Measurements from ENCODE around the gene HMOX1. TPM values are rescaled to one million over a fixed set of nuclear protein-coding genes. Genes with fewer than 3 reads are reported as not detected.

HMOX1 gene
- total RNA-seq, 1 donor from 2014 or later: 44.3 TPM

GRCh38 chr22:35431483-35432227, 50.8 kb downstream of the HMOX1 start:
- H3K27ac Mint-ChIP-seq (ENCODE audit: unreplicated experiment): peak overlapping the region; percentile 41
- no peaks in the 10 kb centered on the region for H3K9me3 Mint-ChIP-seq (ENCODE audit: unreplicated experiment)
- no peak for DNase-seq (ENCODE audit: extremely low spot score, unreplicated experiment)
- peaks cover 8% of the 10 kb centered on the region for H3K36me3 Mint-ChIP-seq (ENCODE audit: unreplicated experiment)
- H3K4me1 Mint-ChIP-seq (ENCODE audit: unreplicated experiment): peaks cover 10% of the 10 kb centered on the region
- no peaks in the 10 kb centered on the region for H3K27me3 Mint-ChIP-seq (ENCODE audit: unreplicated experiment)
- TF ChIP-seq CTCF (IDR thresholded peaks at IDR 0.05): no peak
- H3K4me3 Mint-ChIP-seq (ENCODE audit: unreplicated experiment): no peak overlapping the region

- Mint-ChIP-seq H3K27me3 (ENCODE audit: unreplicated experiment) (no peaks in the 10 kb centered on the region), H3K36me3 (ENCODE audit: unreplicated experiment) (peaks cover 8% of the 10 kb centered on the region), H3K9me3 (ENCODE audit: unreplicated experiment) (no peaks in the 10 kb centered on the region), H3K27ac (ENCODE audit: unreplicated experiment) (no peak overlapping the region), H3K4me1 (ENCODE audit: unreplicated experiment) (peaks cover 8% of the 10 kb centered on the region), H3K4me3 (ENCODE audit: unreplicated experiment) (no peak overlapping the region)
- TF ChIP-seq CTCF (IDR thresholded peaks at IDR 0.05): no peak
- no peak for DNase-seq (ENCODE audit: extremely low spot score, unreplicated experiment)
These were observed 51.5 kb downstream of the HMOX1 start for GRCh38 chr22:35432228-35432905.

GRCh38 chr22:35434061-35434710, 53.3 kb downstream of the HMOX1 start:
- H3K36me3 Mint-ChIP-seq (ENCODE audit: unreplicated experiment): peaks cover 8% of the 10 kb centered on the region
- DNase-seq (ENCODE audit: extremely low spot score, unreplicated experiment): no peak
- H3K4me3 Mint-ChIP-seq (ENCODE audit: unreplicated experiment): no peak overlapping the region
- peaks cover 8% of the 10 kb centered on the region for H3K4me1 Mint-ChIP-seq (ENCODE audit: unreplicated experiment)
- H3K27me3 Mint-ChIP-seq (ENCODE audit: unreplicated experiment): no peaks in the 10 kb centered on the region
- no peak overlapping the region for H3K27ac Mint-ChIP-seq (ENCODE audit: unreplicated experiment)
- TF ChIP-seq CTCF (IDR thresholded peaks at IDR 0.05): no peak
- H3K9me3 Mint-ChIP-seq (ENCODE audit: unreplicated experiment): no peaks in the 10 kb centered on the region

GRCh38 chr22:35435201-35435740, 54.4 kb downstream of the HMOX1 start:
- Mint-ChIP-seq H3K9me3 (ENCODE audit: unreplicated experiment) (no peaks in the 10 kb centered on the region), H3K4me3 (ENCODE audit: unreplicated experiment) (no peak overlapping the region), H3K36me3 (ENCODE audit: unreplicated experiment) (peaks cover 8% of the 10 kb centered on the region), H3K27me3 (ENCODE audit: unreplicated experiment) (no peaks in the 10 kb centered on the region), H3K27ac (ENCODE audit: unreplicated experiment) (no peak overlapping the region), H3K4me1 (ENCODE audit: unreplicated experiment) (peaks cover 8% of the 10 kb centered on the region)
- TF ChIP-seq CTCF (IDR thresholded peaks at IDR 0.05): no peak
- no peak for DNase-seq (ENCODE audit: extremely low spot score, unreplicated experiment)

- H3K36me3 Mint-ChIP-seq (ENCODE audit: unreplicated experiment): peaks cover 8% of the 10 kb centered on the region
- no peak overlapping the region for H3K27ac Mint-ChIP-seq (ENCODE audit: unreplicated experiment)
- no peak for TF ChIP-seq CTCF (IDR thresholded peaks at IDR 0.05)
- no peaks in the 10 kb centered on the region for H3K27me3 Mint-ChIP-seq (ENCODE audit: unreplicated experiment)
- no peak overlapping the region for H3K4me3 Mint-ChIP-seq (ENCODE audit: unreplicated experiment)
- peaks cover under 1% of the 10 kb centered on the region for H3K4me1 Mint-ChIP-seq (ENCODE audit: unreplicated experiment)
- DNase-seq (ENCODE audit: extremely low spot score, unreplicated experiment): no peak
- H3K9me3 Mint-ChIP-seq (ENCODE audit: unreplicated experiment): no peaks in the 10 kb centered on the region
These were observed 55.5 kb downstream of the HMOX1 start for GRCh38 chr22:35436421-35436820.

Data from osteocyte (in vitro differentiated cells).